GM19023 (cell line): Measurements from ENCODE around the gene ODF2L.

Experiments used
- ATAC-seq: cut with Tn5 transposase; IDR thresholded peaks from one replicate; pipeline ENCODE4 v1.9.1; 2021; ENCODE audit warnings: mild to moderate bottlenecking, moderate library complexity; ENCODE audit not compliant: unreplicated experiment

ODF2L gene

GRCh38 chr1:86324130-86324822, 71.8 kb downstream of the ODF2L start:
- no peak for ATAC-seq

GRCh38 chr1:86322241-86322640, 73.9 kb downstream of the ODF2L start:
- no peak for ATAC-seq

GRCh38 chr1:86318436-86318835, 77.7 kb downstream of the ODF2L start:
- ATAC-seq: no peak

- no peak for ATAC-seq
Measured at GRCh38 chr1:86317926-86318325, 78.2 kb downstream of the ODF2L start.

GRCh38 chr1:86305731-86306130, 90.4 kb downstream of the ODF2L start:
- ATAC-seq: no peak

GRCh38 chr1:86303041-86303690, 93.0 kb downstream of the ODF2L start:
- ATAC-seq: no peak
